Stimulated activated CD4-positive, alpha-beta T cell treated with anti-CD3 and anti-CD28 coated beads, Interleukin-4, amount 100 ng/mL, for 24 hours (primary cell): ENCODE data around the gene PRPF40B.

Experiments used
- DNase-seq: peaks from one replicate; pipeline ENCODE4 v3.0.0-alpha.2; 2020

The PRPF40B gene

GRCh38 chr12:49689785-49690184, 66.4 kb downstream of the PRPF40B start:
- no peak for DNase-seq

- no peak for DNase-seq
Observed at GRCh38 chr12:49692851-49693250, 69.5 kb downstream of the PRPF40B start.

GRCh38 chr12:49693931-49694444, 70.6 kb downstream of the PRPF40B start:
- DNase-seq = no peak
